Measurements from ENCODE around the gene PI4K2B. TPM values are rescaled to one million over a fixed set of nuclear protein-coding genes. Genes with fewer than 3 reads are reported as not detected.

The PI4K2B gene
- total and polyA plus RNA-seq, 2 of the 13 experiments (the other 11 are each of a cell fraction or from before 2014, with no cell fraction given) = 6.9 to 25.8 TPM

DNA sequence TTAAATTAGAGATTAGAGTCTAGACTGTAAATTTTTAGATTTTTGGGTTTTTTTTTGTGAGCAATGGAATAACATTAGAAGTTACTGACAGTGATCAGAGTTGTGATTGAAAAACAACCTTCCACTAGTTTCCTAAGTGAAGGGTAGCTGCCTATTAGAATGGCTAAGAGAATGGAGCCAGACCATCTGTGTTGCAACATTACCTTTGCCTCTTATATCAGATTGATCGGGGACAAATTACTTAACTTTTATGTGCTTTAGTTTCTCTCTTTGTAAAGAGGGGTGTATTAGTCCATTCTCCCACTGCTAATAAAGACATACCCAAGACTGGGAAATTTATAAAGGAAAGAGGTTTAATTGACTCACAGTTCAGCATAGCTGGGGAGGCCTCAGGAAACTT is 12.5 kb upstream of the PI4K2B start:
- Histone ChIP-seq H3K9me3 (ENCODE audit: low read length) (peaks cover 23% of the 10 kb centered on the region), H3K4me2 (ENCODE audit: low read depth, low read length) (no peak overlapping the region), H3K79me2 (ENCODE audit: insufficient read depth, low read length) (no peaks in the 10 kb centered on the region), H3K4me1 (ENCODE audit: insufficient read depth, low read length) (no peaks in the 10 kb centered on the region), H3K9ac (ENCODE audit: insufficient read depth, low read depth, low read length) (no peak overlapping the region), H2AFZ (ENCODE audit: low read length) (no peak overlapping the region), H3K36me3 (replicated peaks in 1 of 2; ENCODE audit: control insufficient read depth in 1 of 2, insufficient read depth in 2 of 2, low read length in 2 of 2) (no peaks in the 10 kb centered on the region), H4K20me1 (ENCODE audit: insufficient read depth, low read length) (no peaks in the 10 kb centered on the region), H3K4me3 (replicated peaks in 1 of 3; ENCODE audit: insufficient read depth in 1 of 3, low read depth in 2 of 3, low read length in 3 of 3) (no peak overlapping the region), H3K27me3 (ENCODE audit: control insufficient read depth in 1 of 2, insufficient read depth in 2 of 2, low read length in 2 of 2) (no peaks in the 10 kb centered on the region), H3K27ac (ENCODE audit: extremely low read length, insufficient read depth, low read length) (no peak overlapping the region)
- TF ChIP-seq CEBPB (IDR thresholded peaks at IDR 0.05; ENCODE audit: borderline replicate concordance, low read depth, low read length) (peak; percentile 5; the same call in 1 of the 2 replicates), ELF3 (CRISPR knock-in tag; IDR thresholded peaks at IDR 0.05) (no peak), ZBTB7A (CRISPR knock-in tag; IDR thresholded peaks at IDR 0.05) (no peak), ZSCAN9 (CRISPR knock-in tag; IDR thresholded peaks at IDR 0.05; ENCODE audit: borderline replicate concordance) (no peak), ZNF235 (CRISPR knock-in tag; IDR thresholded peaks at IDR 0.05; ENCODE audit: borderline replicate concordance) (no peak)
- CTCF ChIA-PET (ENCODE audit: low intra/inter-chr PET ratio, low total read pairs) = no interaction called here
- POLR2A ChIA-PET = no interaction called here
- 82% methylated on average over 1 of the region's 1 CpG for WGBS (ENCODE audit: low lambda C conversion rate)
- in situ Hi-C loops (cut with HindIII; ENCODE audit: extremely low pct_ligation_motif_present, low pct_unique_long_range_greater_than_20kb) = no loop called here
- DNase-seq (ENCODE audit: low spot score) = no peak
- BruUV-seq (replicated peaks) = no TSS peak
- intact Hi-C loops (cut with micrococcal nuclease; ENCODE audit: unreplicated experiment) = no loop called here
- no peak for ATAC-seq
- no peak for FAIRE-seq

DNA sequence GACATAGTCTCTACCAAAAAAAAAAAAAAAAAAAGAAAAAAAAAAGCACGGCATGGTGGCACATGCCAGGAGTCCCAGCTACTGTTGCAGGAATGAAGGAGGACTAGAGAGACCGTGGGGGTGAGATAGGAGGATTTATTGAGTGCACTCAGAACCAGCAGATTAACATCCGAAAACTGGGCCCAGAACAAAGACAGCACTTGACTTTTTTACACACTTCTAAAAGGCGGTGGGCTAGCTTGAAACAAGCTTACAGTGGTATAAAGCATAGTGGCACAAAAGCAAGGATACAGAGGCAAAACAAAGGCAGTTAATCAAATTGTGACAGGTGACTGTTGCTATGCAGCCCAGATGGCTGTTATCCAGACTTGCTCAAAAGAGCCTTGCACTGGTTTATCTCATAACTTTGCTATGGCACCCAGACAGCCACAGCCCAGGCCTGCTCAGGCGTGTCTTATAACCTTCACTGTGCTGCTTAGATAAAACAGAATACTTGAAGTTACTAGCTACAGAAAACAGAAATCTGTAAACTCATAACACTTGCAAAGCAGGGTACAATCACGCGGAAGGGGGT is 9.9 kb upstream of the PI4K2B start:
- ATAC-seq (no peak), DNase-seq (ENCODE audit: low spot score) (no peak), FAIRE-seq (no peak)
- intact Hi-C loops (cut with micrococcal nuclease; ENCODE audit: unreplicated experiment) (no loop called here), in situ Hi-C loops (cut with HindIII; ENCODE audit: extremely low pct_ligation_motif_present, low pct_unique_long_range_greater_than_20kb) (no loop called here)
- H3K4me2 ChIP-seq (ENCODE audit: low read depth, low read length) = no peak overlapping the region
- no peaks in the 10 kb centered on the region for H3K79me2 ChIP-seq (ENCODE audit: insufficient read depth, low read length)
- H4K20me1 ChIP-seq (ENCODE audit: insufficient read depth, low read length) = no peaks in the 10 kb centered on the region
- POLR2A ChIA-PET = no interaction called here
- peak; percentile 70; the same call in 1 of the 2 replicates for TF ChIP-seq TOPORS (CRISPR knock-in tag; IDR thresholded peaks at IDR 0.05)
- peak; percentile 52 for TF ChIP-seq XRCC5 (optimal IDR thresholded peaks at IDR 0.05; ENCODE audit: low read length)
- TF ChIP-seq CBX1 (IDR thresholded peaks at IDR 0.05; ENCODE audit: low read depth) = peak; percentile 96
- TF ChIP-seq, protein P1, sequence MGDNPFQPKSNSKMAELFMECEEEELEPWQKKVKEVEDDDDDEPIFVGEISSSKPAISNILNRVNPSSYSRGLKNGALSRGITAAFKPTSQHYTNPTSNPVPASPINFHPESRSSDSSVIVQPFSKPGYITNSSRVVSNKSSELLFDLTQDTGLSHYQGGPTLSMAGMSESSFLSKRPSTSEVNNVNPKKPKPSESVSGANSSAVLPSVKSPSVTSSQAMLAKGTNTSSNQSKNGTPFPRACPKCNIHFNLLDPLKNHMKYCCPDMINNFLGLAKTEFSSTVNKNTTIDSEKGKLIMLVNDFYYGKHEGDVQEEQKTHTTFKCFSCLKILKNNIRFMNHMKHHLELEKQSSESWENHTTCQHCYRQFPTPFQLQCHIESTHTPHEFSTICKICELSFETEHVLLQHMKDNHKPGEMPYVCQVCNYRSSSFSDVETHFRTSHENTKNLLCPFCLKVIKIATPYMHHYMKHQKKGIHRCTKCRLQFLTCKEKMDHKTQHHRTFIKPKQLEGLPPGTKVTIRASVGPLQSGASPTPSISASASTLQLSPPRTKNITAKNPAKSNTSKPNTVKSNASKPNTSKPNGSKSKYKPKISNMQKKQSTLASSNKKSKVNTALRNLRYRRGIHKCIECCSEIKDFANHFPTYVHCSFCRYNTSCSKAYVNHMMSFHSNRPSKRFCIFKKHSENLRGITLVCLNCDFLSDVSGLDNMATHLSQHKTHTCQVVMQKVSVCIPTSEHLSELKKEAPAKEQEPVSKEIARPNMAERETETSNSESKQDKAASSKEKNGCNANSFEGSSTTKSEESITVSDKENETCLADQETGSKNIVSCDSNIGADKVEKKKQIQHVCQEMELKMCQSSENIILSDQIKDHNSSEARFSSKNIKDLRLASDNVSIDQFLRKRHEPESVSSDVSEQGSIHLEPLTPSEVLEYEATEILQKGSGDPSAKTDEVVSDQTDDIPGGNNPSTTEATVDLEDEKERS (CRISPR knock-in tag; IDR thresholded peaks at IDR 0.05) = peak; percentile 98
- no peak for TF ChIP-seq ZNF33B (CRISPR knock-in tag; IDR thresholded peaks at IDR 0.05)
- H3K27me3 ChIP-seq (ENCODE audit: control insufficient read depth in 1 of 2, insufficient read depth in 2 of 2, low read length in 2 of 2) = no peaks in the 10 kb centered on the region
- CTCF ChIA-PET (ENCODE audit: low intra/inter-chr PET ratio, low total read pairs) = no interaction called here
- BruUV-seq (replicated peaks) = no TSS peak
- 56% methylated on average over 7 of the region's 7 CpGs for WGBS (ENCODE audit: low lambda C conversion rate)
- no peak overlapping the region for H2AFZ ChIP-seq (ENCODE audit: low read length)
- peaks cover 23% of the 10 kb centered on the region for H3K9me3 ChIP-seq (ENCODE audit: low read length)
- no peak overlapping the region for H3K27ac ChIP-seq (ENCODE audit: extremely low read length, insufficient read depth, low read length)
- H3K4me3 ChIP-seq (replicated peaks in 1 of 3; ENCODE audit: insufficient read depth in 1 of 3, low read depth in 2 of 3, low read length in 3 of 3) = no peak overlapping the region
- no peak overlapping the region for H3K9ac ChIP-seq (ENCODE audit: insufficient read depth, low read depth, low read length)
- H3K4me1 ChIP-seq (ENCODE audit: insufficient read depth, low read length) = no peaks in the 10 kb centered on the region
- no peaks in the 10 kb centered on the region for H3K36me3 ChIP-seq (replicated peaks in 1 of 2; ENCODE audit: control insufficient read depth in 1 of 2, insufficient read depth in 2 of 2, low read length in 2 of 2)

Measured in HepG2 (cell line).